Measurements from ENCODE around the gene HOXA5.
A peak's percentile ranks its signal among the peaks of the same experiment; 100 is the strongest.

Gene HOXA5

GRCh38 chr7:27131390-27131819 lies 12.1 kb downstream of the HOXA5 start:
- no peak for DNase-seq

- peak; percentile 89 for DNase-seq
These were observed 12.7 kb downstream of the HOXA5 start, which contains the start of gene HOXA4 for GRCh38 chr7:27130540-27131389. TSS of gene HOXA4 (minus strand) at chr7:27130757. CDS start at chr7:27130733, 24 bp downstream.

GRCh38 chr7:27129729-27130539 lies 13.5 kb downstream of the HOXA5 start:
- DNase-seq = no peak

DNA sequence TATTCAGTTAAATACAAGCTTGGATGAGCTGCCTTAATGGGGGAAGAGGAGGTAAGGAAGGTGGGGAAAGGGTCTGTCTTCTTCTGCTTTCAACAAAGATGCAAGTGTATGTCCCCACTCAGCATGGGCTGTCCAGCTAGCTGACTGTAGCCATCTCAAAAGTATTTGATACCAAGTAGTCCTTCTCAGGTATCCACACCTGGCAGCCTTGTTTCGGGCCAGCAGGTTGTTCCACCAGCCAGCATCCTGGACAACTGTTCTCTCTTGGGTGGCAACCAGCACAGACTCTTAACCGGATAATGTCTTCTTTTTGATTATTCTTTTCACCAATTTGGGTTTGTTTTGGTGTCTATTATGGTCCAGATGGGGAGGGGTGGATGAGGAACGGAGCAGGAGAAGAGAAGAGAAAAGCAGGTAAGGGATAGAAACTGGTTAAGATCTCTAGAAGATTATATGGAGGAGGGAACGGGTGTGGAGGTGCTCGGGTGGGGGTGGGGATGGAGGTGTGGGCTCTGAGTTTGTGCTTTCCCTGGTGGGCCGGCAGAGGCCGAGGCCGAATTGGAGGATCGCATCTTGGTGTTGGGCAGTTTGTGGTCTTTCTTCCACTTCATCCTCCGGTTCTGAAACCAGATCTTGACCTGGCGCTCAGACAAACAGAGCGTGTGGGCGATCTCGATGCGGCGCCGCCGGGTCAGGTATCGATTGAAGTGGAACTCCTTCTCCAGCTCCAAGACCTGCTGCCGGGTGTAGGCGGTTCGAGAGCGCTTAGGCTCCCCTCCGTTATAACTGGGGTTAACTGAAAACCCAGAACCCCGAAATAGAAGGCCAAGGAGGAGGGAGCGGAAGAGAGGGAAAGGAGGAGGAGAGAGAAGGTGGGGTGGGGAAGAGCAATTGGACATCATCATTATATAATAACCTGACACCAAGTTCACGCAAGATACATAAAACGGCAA lies 14.4 kb downstream of the HOXA5 start:
- no peak for DNase-seq

DNA sequence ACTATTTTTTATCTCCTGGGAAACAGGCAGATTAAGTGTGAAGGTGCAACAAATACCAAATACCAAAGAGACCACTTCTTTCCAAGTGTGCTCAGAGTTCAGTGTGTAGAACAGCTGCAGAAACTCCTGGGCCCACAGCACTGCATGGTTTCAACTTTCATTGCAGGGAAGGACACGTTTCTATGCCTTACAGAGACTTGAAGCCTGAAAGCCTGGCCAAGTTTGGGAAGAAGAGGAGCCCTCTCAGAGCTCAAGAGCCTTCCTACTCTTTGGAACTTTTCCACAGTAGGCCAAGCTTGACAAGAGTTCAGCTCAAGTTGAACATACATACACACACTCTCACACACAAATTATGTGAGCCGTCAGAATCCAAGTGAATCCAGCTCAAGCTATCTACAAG lies 15.4 kb downstream of the HOXA5 start:
- DNase-seq = no peak

DNA sequence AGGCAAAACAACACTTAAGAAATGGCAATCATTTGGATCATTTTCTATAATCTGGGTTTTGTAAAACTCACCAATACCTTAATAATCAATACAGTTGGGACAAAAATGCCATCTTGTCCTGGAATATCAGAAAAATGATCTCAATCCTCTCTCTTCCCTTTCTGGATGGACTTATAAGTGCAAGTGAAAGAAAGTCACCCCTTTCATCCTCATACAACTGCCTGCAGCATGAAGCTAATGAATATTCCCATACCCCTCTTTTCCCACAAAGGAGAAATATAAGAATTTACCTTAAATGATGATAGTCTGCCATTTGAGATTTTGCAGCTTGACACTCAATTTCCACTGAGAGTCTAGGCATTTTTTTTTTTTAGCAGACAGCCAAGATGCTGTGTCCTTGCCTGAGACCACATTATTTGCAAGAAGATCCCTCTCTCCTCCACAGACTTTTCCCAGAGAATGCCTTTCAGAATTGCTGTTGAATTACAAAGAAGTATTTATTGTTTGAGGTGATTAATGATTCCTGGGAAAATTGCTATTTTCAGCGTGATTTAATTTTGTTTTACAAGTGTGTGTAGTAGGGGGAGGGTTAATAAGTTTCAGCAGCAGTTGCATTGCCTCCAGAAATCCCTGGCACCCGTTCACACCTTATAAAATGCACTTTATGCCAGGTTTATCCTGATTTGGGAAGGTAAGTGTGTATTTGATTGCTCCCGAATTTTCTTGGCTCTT lies 16.7 kb downstream of the HOXA5 start:
- DNase-seq = no peak

- DNase-seq = no peak
These were observed 17.5 kb downstream of the HOXA5 start for GRCh38 chr7:27125986-27126394.

GRCh38 chr7:27124902-27125689 lies 18.4 kb downstream of the HOXA5 start:
- no peak for DNase-seq

DNA sequence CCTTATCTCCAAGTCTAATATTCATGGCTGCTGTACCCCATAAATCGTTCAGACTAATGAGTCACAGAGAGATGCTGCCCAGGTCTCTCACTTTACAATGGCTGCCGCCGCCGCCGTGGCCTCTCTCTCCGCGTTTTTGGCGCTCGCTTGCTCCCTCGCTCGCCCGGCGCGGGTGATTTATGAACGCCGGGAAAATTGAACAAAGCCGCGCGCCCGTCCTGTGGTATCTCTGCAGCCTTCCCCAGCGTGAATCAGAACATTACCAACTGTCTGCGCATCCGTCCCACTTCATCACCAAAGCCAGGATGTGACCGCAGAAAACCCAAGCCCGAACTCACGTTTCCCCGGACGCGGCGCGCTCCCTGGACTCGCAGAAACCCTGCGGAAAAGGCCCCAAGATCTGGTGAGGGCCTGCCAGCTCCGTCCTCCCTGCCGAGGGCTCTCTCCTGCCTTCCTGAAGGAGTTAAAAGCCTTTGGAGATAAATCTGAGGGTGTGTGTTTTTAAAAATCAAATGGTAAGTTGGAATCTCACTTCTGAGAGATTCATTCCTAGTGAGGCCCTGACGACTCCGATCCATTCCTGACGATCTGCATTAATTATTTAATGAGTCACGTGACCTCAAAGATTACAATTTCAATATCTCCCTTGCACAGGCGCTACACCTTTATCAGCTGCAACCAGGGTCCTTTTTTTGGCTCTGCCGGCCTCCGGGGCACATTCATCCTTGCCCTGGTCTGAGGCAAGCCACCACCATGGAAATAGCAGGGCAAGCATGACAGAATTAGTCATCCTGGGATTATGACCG lies 19.2 kb downstream of the HOXA5 start:
- DNase-seq = peak; percentile 5

- DNase-seq = no peak
These were observed 19.9 kb downstream of the HOXA5 start for GRCh38 chr7:27123477-27124053.

DNA sequence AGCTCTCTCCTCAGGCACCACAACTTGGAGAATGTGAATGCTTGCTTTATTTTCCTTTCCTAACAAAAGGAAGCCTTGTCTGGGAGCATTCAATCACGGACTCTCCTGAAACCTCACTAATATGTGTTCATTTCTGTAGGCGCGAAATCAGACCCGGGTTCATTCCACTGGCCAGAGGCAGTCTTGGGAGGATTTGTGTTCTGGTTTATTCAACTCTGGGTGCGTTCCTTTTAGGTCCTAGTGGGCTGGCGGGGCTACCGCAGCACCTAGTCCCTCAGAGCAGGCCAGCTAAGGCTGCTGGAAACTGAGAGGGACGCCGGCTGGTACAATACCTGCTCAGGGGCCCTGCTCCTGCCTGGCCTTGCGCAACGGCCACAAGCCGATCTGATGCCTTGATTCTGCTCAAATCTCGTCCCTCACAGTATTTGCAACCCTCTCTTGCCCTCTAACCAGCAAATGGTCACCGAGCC lies 20.4 kb downstream of the HOXA5 start:
- DNase-seq = no peak

- DNase-seq = no peak
These were observed 21.2 kb downstream of the HOXA5 start for GRCh38 chr7:27122077-27122910.

DNA sequence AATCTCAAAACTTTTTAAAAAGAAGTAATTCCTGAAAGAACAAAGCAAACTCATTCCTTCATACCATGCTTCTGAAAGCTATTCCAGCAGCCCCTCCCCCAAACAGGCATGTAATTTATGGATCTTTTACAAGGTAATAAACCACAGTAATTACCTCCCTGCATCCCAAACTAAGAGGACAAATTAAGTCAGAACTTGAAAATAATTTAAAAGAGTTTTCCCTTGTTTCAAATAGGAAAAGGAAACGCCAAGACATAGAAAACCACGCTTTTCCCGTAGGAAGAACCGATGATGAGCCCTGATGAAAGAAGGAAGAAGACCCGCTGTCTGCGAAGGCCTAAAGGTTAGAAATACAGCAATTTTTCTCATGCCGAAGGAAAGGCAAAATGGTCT lies 21.8 kb downstream of the HOXA5 start:
- DNase-seq = no peak

- DNase-seq = no peak
These were observed 24.0 kb downstream of the HOXA5 start for GRCh38 chr7:27119412-27119911.

DNA sequence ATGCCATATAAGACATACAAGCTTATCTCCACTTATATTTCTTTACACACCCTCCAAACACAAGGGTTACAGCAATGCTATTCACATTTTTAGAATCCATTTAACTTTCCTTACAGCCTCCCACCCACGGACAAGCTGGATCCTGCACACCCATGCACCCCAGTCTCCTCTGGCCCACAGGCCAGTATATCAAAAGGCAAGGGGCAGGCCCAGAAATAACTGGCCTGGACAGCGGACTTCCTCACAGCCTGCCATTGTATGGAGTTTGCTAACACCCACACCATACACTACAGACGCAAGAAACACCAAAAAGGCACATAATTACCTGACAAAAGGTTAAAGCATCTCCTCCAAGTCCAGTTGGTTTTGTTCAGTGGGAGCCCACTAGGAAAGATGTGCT lies 24.9 kb downstream of the HOXA5 start:
- DNase-seq = no peak

DNA sequence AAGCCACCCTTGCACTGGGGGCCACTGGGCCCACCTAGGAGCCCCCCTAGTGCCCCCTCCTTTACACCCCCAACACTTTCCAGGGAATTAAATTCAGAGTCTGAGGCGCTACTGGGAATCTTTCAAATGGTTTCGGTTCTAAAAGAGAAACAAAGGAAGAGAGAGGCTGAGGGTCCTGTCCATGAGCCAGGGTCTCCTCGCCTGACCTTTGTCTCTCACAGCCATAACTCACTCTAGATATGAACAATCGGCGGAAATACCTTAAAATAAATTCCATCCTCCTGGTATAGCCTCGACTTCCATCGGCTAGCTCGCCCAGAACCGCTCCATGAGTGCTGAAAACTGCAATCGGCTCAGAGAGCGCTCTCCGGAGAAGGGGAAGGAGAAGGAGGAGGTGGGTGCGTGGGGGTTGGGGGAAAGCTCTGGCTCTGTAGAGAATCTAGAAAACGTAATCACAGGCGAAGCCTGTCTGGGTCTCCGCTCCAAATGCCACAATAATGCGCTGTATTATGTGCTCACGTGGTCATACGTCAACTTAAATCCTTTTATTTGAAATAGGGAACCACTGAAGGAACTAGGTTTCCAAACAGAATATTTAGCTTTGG lies 25.5 kb downstream of the HOXA5 start:
- no peak for DNase-seq

DNA sequence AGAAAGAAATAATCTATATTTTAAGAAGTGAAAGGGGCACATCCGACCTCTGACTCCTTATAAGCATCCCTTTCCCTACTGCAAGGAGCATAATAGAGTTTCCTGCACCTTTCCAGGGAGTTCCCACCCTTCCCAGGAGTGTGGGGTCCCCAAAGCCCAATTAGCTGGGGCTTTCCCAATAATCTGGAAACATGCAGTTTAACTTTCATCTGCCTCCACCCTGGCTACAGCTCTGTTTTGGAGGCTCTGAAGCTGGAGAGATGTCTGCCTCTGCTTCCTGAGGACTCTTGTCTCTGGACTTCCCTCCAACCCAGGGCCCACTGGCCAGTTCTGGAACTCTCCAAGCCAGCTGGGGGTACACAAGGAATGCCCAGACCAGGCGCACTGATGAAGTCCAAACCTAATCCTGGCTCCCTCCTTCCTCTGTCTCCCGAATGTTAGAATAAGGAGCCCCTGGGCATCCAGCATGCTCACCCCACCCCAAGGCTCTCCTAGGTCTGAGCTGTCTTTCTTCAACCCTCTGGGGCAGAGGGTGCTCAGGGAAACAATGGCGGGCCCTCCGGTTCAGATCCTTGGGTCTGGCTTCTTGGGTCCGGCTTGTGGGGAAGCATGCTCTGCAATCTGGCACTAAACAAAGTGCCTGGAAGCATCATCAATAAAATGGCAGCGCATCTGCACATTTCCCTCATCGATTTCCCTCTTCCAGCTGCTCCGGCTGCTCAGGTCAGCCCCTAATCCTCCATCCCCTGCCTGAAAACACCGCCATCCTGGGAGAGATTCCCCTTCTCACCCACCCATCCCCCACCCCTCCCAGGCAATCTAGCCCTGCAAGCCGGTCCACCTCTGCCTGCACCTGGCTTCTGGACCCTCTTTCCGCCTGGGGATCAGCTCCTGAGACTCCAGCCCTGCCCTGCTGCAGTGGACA lies 26.3 kb downstream of the HOXA5 start:
- DNase-seq = no peak
